HEK293 (cell line): ENCODE data around the gene PDE4A.
A peak's percentile ranks its signal among the peaks of the same experiment; 100 is the strongest.

Experiments used
- BCL11A ChIP-seq: fragments of 450-650 bp; formaldehyde crosslinking; IDR thresholded peaks from 2 replicates; pipeline ENCODE4 v1.5.1; 2016; ENCODE audit warnings: low read depth, missing biosample characterization, missing genetic modification characterization
- GLIS2 ChIP-seq: fragments of 450-650 bp; formaldehyde crosslinking; IDR thresholded peaks from 2 replicates; pipeline ENCODE4 v1.5.1; 2016; ENCODE audit warnings: missing biosample characterization, missing genetic modification characterization
- MYNN ChIP-seq: fragments of 450-650 bp; formaldehyde crosslinking; IDR thresholded peaks from 2 replicates; pipeline ENCODE4 v1.5.1; 2016; ENCODE audit warnings: missing biosample characterization, missing genetic modification characterization, borderline replicate concordance
- MZF1 ChIP-seq: fragments of 450-650 bp; formaldehyde crosslinking; IDR thresholded peaks from 2 replicates; pipeline ENCODE4 v1.5.1; 2017; ENCODE audit warnings: missing biosample characterization, missing genetic modification characterization, borderline replicate concordance
- OVOL3 ChIP-seq: fragments of 450-650 bp; formaldehyde crosslinking; IDR thresholded peaks from 2 replicates; pipeline ENCODE4 v1.5.1; 2016; ENCODE audit warnings: missing biosample characterization, missing genetic modification characterization
- WT1 ChIP-seq: fragments of 450-650 bp; formaldehyde crosslinking; IDR thresholded peaks from 2 replicates; pipeline ENCODE4 v1.5.1; 2016; ENCODE audit warnings: missing biosample characterization, missing genetic modification characterization
- ZBTB1 ChIP-seq: fragments of 450-650 bp; formaldehyde crosslinking; IDR thresholded peaks from 2 replicates; pipeline ENCODE4 v1.5.1; 2016; ENCODE audit warnings: missing biosample characterization, missing genetic modification characterization
- ZBTB8A ChIP-seq: fragments of 450-650 bp; formaldehyde crosslinking; IDR thresholded peaks from 2 replicates; pipeline ENCODE4 v1.5.1; 2016; ENCODE audit warnings: missing biosample characterization, missing genetic modification characterization
- ZIC2 ChIP-seq: fragments of 450-650 bp; formaldehyde crosslinking; IDR thresholded peaks from 2 replicates; pipeline ENCODE4 v1.5.1; 2016; ENCODE audit warnings: missing biosample characterization, missing genetic modification characterization
- ZNF140 ChIP-seq: fragments of 450-650 bp; formaldehyde crosslinking; IDR thresholded peaks from 2 replicates; pipeline ENCODE4 v1.5.1; 2016; ENCODE audit warnings: missing biosample characterization, missing genetic modification characterization
- ZNF157 ChIP-seq: fragments of 450-650 bp; formaldehyde crosslinking; IDR thresholded peaks from 2 replicates; pipeline ENCODE4 v1.5.1; 2016; ENCODE audit warnings: missing biosample characterization, missing genetic modification characterization
- ZNF221 ChIP-seq: fragments of 450-650 bp; formaldehyde crosslinking; IDR thresholded peaks from 2 replicates; pipeline ENCODE4 v1.5.1; 2017; ENCODE audit warnings: missing biosample characterization, missing genetic modification characterization, borderline replicate concordance
- ZNF23 ChIP-seq: fragments of 450-650 bp; formaldehyde crosslinking; IDR thresholded peaks from 2 replicates; pipeline ENCODE4 v1.5.1; 2016; ENCODE audit warnings: missing biosample characterization, missing genetic modification characterization, borderline replicate concordance
- ZNF501 ChIP-seq: fragments of 450-650 bp; formaldehyde crosslinking; IDR thresholded peaks from 2 replicates; pipeline ENCODE4 v1.5.1; 2016; ENCODE audit warnings: missing biosample characterization, missing genetic modification characterization
- ZNF529 ChIP-seq: fragments of 450-650 bp; formaldehyde crosslinking; IDR thresholded peaks from 2 replicates; pipeline ENCODE4 v1.5.1; 2017; ENCODE audit warnings: missing genetic modification characterization, missing biosample characterization; ENCODE audit not compliant: insufficient replicate concordance
- ZNF558 ChIP-seq: fragments of 450-650 bp; formaldehyde crosslinking; IDR thresholded peaks from 2 replicates; pipeline ENCODE4 v1.5.1; 2016; ENCODE audit warnings: missing biosample characterization, missing genetic modification characterization
- ZNF560 ChIP-seq: fragments of 450-650 bp; formaldehyde crosslinking; IDR thresholded peaks from 2 replicates; pipeline ENCODE4 v1.5.1; 2017; ENCODE audit warnings: missing biosample characterization, missing genetic modification characterization, borderline replicate concordance
- ZNF585B ChIP-seq: fragments of 450-650 bp; formaldehyde crosslinking; IDR thresholded peaks from 2 replicates; pipeline ENCODE4 v1.5.1; 2016; ENCODE audit warnings: missing biosample characterization, missing genetic modification characterization
- ZNF610 ChIP-seq: fragments of 450-650 bp; formaldehyde crosslinking; IDR thresholded peaks from 2 replicates; pipeline ENCODE4 v1.5.1; 2016; ENCODE audit warnings: missing biosample characterization, missing genetic modification characterization, borderline replicate concordance
- ZNF670 ChIP-seq: fragments of 450-650 bp; formaldehyde crosslinking; IDR thresholded peaks from 2 replicates; pipeline ENCODE4 v1.5.1; 2016; ENCODE audit warnings: missing biosample characterization, missing genetic modification characterization, low read depth
- ZNF777 ChIP-seq: fragments of 450-650 bp; formaldehyde crosslinking; IDR thresholded peaks from 2 replicates; pipeline ENCODE4 v1.5.1; 2017; ENCODE audit warnings: missing biosample characterization, missing genetic modification characterization, borderline replicate concordance
- ZNF830 ChIP-seq: fragments of 450-650 bp; IDR thresholded peaks from 2 replicates; pipeline ENCODE4 v1.5.0; 2018; ENCODE audit warnings: missing biosample characterization, missing genetic modification characterization, low read depth, mild to moderate bottlenecking, moderate library complexity
- ZSCAN16 ChIP-seq: fragments of 450-650 bp; formaldehyde crosslinking; IDR thresholded peaks from 2 replicates; pipeline ENCODE4 v1.5.1; 2016; ENCODE audit warnings: missing biosample characterization, missing genetic modification characterization
- TF ChIP-seq, protein P1 (sequence below): fragments of 450-650 bp; formaldehyde crosslinking; IDR thresholded peaks from 2 replicates; pipeline ENCODE4 v1.5.1; 2016; ENCODE audit warnings: missing biosample characterization, missing genetic modification characterization
- TF ChIP-seq, protein P2 (sequence below): fragments of 450-650 bp; formaldehyde crosslinking; IDR thresholded peaks from 2 replicates; pipeline ENCODE4 v1.5.1; 2016; ENCODE audit warnings: missing biosample characterization, missing genetic modification characterization
- TF ChIP-seq, protein P3 (sequence below): fragments of 450-650 bp; formaldehyde crosslinking; IDR thresholded peaks from 2 replicates; pipeline ENCODE4 v1.5.1; 2016; ENCODE audit warnings: missing biosample characterization, missing genetic modification characterization, borderline replicate concordance
- TF ChIP-seq, protein P4 (sequence below): fragments of 450-650 bp; formaldehyde crosslinking; IDR thresholded peaks from 2 replicates; pipeline ENCODE4 v1.5.1; 2016; ENCODE audit warnings: missing biosample characterization, missing genetic modification characterization, borderline replicate concordance

PDE4A gene

DNA sequence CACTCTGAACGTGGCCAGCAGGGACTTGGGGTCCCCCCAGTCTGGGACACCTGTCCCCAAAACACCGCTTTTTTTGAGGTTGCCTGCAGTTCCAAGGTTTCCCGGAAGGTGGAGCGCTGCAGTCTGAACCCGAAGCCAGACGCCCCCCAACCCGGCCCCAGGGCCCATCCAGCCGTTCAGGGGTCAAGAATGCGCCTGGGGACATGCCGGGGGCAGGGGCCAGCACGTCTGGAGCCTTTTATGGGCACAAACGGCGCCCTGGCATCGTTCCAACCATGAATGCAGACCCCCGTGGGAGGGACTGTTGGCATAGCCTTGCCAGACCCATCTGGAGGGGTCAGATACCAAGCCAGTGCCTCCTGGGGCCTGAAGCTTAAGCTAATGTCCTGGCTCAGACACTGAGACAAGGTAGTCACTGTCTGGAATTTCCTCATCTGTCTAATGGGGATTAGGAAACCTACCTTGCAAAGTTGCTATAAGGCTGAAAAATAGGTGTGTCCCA lies 90.0 kb downstream of the PDE4A start (continued):
- TF ChIP-seq, protein P1, sequence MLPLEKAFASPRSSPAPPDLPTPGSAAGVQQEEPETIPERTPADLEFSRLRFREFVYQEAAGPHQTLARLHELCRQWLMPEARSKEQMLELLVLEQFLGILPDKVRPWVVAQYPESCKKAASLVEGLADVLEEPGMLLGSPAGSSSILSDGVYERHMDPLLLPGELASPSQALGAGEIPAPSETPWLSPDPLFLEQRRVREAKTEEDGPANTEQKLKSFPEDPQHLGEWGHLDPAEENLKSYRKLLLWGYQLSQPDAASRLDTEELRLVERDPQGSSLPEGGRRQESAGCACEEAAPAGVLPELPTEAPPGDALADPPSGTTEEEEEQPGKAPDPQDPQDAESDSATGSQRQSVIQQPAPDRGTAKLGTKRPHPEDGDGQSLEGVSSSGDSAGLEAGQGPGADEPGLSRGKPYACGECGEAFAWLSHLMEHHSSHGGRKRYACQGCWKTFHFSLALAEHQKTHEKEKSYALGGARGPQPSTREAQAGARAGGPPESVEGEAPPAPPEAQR (tag by site-specific recombination): no peak
- no peak for TF ChIP-seq MZF1 (tag by site-specific recombination)
- no peak for TF ChIP-seq MYNN
- TF ChIP-seq ZNF501 (tag by site-specific recombination): no peak
- TF ChIP-seq, protein P2, sequence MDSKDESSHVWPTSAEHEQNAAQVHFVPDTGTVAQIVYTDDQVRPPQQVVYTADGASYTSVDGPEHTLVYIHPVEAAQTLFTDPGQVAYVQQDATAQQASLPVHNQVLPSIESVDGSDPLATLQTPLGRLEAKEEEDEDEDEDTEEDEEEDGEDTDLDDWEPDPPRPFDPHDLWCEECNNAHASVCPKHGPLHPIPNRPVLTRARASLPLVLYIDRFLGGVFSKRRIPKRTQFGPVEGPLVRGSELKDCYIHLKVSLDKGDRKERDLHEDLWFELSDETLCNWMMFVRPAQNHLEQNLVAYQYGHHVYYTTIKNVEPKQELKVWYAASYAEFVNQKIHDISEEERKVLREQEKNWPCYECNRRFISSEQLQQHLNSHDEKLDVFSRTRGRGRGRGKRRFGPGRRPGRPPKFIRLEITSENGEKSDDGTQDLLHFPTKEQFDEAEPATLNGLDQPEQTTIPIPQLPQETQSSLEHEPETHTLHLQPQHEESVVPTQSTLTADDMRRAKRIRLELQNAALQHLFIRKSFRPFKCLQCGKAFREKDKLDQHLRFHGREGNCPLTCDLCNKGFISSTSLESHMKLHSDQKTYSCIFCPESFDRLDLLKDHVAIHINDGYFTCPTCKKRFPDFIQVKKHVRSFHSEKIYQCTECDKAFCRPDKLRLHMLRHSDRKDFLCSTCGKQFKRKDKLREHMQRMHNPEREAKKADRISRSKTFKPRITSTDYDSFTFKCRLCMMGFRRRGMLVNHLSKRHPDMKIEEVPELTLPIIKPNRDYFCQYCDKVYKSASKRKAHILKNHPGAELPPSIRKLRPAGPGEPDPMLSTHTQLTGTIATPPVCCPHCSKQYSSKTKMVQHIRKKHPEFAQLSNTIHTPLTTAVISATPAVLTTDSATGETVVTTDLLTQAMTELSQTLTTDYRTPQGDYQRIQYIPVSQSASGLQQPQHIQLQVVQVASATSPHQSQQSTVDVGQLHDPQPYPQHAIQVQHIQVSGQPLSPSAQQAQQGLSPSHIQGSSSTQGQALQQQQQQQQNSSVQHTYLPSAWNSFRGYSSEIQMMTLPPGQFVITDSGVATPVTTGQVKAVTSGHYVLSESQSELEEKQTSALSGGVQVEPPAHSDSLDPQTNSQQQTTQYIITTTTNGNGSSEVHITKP (tag by site-specific recombination): peak; percentile 56
- no peak for TF ChIP-seq ZNF777 (tag by site-specific recombination)
- TF ChIP-seq WT1: no peak
- TF ChIP-seq ZBTB8A (tag by site-specific recombination): peak; percentile 11; the same call in 1 of the 2 replicates
- no peak for TF ChIP-seq ZNF560
- TF ChIP-seq, protein P3, sequence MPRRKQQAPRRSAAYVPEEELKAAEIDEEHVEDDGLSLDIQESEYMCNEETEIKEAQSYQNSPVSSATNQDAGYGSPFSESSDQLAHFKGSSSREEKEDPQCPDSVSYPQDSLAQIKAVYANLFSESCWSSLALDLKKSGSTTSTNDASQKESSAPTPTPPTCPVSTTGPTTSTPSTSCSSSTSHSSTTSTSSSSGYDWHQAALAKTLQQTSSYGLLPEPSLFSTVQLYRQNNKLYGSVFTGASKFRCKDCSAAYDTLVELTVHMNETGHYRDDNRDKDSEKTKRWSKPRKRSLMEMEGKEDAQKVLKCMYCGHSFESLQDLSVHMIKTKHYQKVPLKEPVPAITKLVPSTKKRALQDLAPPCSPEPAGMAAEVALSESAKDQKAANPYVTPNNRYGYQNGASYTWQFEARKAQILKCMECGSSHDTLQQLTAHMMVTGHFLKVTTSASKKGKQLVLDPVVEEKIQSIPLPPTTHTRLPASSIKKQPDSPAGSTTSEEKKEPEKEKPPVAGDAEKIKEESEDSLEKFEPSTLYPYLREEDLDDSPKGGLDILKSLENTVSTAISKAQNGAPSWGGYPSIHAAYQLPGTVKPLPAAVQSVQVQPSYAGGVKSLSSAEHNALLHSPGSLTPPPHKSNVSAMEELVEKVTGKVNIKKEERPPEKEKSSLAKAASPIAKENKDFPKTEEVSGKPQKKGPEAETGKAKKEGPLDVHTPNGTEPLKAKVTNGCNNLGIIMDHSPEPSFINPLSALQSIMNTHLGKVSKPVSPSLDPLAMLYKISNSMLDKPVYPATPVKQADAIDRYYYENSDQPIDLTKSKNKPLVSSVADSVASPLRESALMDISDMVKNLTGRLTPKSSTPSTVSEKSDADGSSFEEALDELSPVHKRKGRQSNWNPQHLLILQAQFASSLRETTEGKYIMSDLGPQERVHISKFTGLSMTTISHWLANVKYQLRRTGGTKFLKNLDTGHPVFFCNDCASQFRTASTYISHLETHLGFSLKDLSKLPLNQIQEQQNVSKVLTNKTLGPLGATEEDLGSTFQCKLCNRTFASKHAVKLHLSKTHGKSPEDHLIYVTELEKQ: no peak
- no peak for TF ChIP-seq ZNF529 (tag by site-specific recombination)
- TF ChIP-seq ZSCAN16 (tag by site-specific recombination): no peak
- TF ChIP-seq ZNF585B (tag by site-specific recombination): no peak
- TF ChIP-seq ZNF221 (tag by site-specific recombination): no peak
- no peak for TF ChIP-seq ZNF23 (tag by site-specific recombination)
- no peak for TF ChIP-seq ZNF610
- TF ChIP-seq BCL11A (tag by site-specific recombination): no peak
- no peak for TF ChIP-seq ZNF558 (tag by site-specific recombination)
- TF ChIP-seq GLIS2 (tag by site-specific recombination): peak; percentile 54; the same call in 1 of the 2 replicates
- TF ChIP-seq, protein P4, sequence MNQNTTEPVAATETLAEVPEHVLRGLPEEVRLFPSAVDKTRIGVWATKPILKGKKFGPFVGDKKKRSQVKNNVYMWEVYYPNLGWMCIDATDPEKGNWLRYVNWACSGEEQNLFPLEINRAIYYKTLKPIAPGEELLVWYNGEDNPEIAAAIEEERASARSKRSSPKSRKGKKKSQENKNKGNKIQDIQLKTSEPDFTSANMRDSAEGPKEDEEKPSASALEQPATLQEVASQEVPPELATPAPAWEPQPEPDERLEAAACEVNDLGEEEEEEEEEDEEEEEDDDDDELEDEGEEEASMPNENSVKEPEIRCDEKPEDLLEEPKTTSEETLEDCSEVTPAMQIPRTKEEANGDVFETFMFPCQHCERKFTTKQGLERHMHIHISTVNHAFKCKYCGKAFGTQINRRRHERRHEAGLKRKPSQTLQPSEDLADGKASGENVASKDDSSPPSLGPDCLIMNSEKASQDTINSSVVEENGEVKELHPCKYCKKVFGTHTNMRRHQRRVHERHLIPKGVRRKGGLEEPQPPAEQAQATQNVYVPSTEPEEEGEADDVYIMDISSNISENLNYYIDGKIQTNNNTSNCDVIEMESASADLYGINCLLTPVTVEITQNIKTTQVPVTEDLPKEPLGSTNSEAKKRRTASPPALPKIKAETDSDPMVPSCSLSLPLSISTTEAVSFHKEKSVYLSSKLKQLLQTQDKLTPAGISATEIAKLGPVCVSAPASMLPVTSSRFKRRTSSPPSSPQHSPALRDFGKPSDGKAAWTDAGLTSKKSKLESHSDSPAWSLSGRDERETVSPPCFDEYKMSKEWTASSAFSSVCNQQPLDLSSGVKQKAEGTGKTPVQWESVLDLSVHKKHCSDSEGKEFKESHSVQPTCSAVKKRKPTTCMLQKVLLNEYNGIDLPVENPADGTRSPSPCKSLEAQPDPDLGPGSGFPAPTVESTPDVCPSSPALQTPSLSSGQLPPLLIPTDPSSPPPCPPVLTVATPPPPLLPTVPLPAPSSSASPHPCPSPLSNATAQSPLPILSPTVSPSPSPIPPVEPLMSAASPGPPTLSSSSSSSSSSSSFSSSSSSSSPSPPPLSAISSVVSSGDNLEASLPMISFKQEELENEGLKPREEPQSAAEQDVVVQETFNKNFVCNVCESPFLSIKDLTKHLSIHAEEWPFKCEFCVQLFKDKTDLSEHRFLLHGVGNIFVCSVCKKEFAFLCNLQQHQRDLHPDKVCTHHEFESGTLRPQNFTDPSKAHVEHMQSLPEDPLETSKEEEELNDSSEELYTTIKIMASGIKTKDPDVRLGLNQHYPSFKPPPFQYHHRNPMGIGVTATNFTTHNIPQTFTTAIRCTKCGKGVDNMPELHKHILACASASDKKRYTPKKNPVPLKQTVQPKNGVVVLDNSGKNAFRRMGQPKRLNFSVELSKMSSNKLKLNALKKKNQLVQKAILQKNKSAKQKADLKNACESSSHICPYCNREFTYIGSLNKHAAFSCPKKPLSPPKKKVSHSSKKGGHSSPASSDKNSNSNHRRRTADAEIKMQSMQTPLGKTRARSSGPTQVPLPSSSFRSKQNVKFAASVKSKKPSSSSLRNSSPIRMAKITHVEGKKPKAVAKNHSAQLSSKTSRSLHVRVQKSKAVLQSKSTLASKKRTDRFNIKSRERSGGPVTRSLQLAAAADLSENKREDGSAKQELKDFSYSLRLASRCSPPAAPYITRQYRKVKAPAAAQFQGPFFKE: no peak
- 0 out of 2 replicates have a peak, but pooled peaks have one; percentile 14 for TF ChIP-seq ZIC2 (tag by site-specific recombination)
- TF ChIP-seq ZNF140 (tag by site-specific recombination): no peak
- no peak for TF ChIP-seq ZBTB1 (tag by site-specific recombination)
- no peak for TF ChIP-seq ZNF670 (tag by site-specific recombination)
- TF ChIP-seq ZNF830 (tag by site-specific recombination): no peak
- no peak for TF ChIP-seq OVOL3
- no peak for TF ChIP-seq ZNF157 (tag by site-specific recombination)
